GM12873 (cell line): ENCODE measurements around the gene ADGRD2.
A peak's percentile ranks its signal among the peaks of the same experiment; 100 is the strongest.

ENCODE experiments used
- CTCF ChIP-seq: IDR thresholded peaks from 2 replicates; pipeline ENCODE4 v1.5.1; 2012; ENCODE audit warnings: low read depth, mild to moderate bottlenecking, moderate library complexity, low read length, control low read depth; ENCODE audit not compliant: insufficient read depth; ENCODE audit errors: missing control alignments

ADGRD2 gene

DNA sequence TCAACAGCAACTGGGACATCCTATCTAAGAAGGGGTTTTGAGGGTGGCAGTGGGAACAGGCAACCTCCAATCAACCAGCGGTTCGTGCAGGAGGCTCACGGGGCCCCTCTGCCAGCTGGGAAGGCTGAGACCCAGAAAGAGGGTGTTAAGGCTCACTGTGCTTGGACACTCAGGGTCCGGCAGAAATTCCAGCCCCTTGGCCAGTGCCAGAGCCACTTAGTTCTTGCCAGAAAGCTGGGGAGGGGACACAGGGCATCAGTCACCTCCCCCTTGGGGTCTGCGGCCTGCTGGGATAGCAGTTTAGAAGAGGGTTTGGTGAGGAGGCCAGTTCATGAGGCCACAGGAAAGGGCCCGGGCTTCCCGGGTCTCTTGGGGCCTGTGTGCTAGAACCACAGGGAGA, 20.5 kb downstream of the ADGRD2 start:
- no peak for TF ChIP-seq CTCF

GRCh38 chr9:124471761-124472160, 21.5 kb downstream of the ADGRD2 start:
- no peak for TF ChIP-seq CTCF

- no peak for TF ChIP-seq CTCF
These were observed 22.5 kb downstream of the ADGRD2 start for GRCh38 chr9:124472770-124473169.

DNA sequence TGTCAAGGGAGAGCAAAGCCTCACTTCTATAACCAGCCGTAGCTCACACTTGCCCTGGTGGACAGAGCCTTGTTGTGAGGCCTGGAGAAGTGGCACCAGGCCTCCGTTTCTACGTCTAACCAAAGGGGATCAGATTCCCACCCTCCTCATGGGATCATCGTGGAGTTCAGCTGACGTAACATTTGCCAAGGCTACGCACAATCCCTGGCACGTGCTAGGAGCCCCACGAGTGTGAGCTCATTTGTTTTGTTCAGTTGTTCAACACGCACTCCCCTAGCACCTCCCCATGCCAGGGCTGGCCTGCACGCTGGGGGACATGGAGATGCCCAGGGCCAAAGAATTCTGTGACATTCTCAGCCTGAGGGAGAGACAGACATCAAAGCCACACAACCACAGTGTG, 23.1 kb downstream of the ADGRD2 start:
- TF ChIP-seq CTCF: no peak

DNA sequence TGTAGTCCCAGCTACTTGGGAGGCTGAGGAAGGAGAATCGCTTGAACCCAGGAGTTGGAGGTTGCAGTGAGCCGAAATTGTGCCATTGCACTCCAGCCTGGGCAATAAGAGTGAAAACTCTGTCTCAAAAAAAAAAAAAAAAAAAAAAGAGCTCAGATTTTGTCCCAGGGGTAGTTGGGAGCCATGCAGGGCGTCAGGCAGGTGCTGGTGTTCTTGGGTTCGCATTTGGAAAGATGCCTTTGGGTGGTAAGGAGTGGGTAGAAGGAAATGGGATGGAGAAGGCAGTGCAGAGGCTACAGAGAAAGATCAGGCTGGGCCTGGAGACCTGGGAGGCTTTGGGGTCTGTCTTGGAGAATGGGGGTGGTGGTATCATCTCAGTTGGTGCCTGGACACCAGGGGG, 23.9 kb downstream of the ADGRD2 start:
- TF ChIP-seq CTCF: no peak

DNA sequence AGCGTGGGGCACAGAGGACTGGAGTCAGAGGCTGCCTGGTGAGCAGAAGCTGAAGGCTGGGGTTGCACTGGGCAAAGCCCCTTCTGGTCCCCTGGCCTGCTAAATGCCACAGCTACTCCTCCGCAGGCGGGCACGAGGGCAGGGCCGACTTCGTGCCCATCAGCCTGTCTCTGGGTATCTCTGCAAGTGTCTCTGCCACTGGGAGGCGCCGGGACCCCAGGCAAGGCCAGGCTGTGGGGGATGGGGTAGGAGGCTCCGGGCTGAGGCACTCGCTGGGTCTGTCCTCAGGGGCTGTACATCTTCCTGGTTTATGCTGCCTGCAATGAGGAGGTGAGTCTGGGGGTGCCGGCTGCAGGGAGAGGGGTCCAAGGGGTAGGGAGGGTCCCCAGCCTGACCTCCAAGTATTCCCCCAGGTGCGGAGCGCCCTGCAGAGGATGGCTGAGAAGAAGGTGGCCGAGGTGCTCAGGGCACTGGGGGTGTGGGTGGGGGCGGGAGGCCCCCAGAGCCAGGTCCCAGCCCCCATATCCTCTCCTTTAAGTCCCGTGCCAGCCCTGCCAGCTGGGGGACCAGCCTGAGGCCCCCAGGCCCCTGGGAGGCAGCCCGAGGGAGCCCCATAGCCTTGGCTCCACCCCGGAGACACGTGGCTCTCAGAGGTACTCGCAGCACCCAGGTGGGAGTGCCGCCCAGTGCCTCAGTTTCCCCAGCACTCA, 25.1 kb downstream of the ADGRD2 start:
- peak; percentile 5 for TF ChIP-seq CTCF

- no peak for TF ChIP-seq CTCF
These were observed 25.8 kb downstream of the ADGRD2 start for GRCh38 chr9:124475868-124476690.
